ENCODE measurements around the gene MSH5.

MSH5 gene

GRCh38 chr6:31713991-31714684 is 25.7 kb upstream of the MSH5 start:
- DNase-seq, result no peak

DNA sequence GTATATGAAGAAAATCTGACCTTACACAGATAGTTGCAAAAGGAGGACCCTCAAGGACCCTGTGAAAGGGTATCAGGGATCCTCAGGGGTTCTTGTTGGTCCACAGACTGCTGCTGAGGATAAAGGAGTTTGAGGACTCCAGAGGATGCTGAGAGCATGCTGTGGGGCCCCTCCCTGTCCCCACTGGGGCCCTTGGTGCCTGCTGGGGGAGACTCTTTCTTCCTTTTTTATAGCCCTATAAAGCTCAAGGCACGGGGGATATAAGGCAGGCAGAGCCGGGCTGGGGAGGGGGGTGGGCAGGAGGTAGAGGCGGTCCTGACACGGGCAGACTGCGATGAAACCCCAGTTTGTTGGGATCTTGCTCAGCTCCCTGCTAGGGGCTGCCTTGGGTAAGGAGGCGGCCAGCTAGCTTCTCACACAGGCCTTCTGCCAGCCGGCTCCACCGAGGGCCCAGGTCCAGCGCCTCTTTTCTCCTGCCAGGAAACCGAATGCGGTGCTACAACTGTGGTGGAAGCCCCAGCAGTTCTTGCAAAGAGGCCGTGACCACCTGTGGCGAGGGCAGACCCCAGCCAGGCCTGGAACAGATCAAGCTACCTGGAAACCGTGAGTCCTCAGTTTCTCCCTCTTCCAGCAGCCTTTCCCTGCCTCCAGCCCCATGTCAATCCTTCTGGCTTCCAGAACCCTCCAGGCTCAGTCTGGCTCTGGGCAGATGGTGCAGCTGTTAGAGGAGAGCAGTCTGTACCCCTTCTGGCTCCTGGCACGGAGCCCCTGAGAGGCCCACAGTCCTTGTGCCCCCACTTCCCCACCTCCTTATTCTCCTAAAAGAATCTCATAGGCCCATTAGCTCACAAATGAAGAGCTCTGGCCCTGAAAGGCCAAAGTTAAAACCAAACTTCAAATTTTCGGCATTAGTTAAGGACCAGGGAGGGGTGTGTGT is 24.5 kb upstream of the MSH5 start, which contains the start of gene LY6G6D:
Gene LY6G6D (plus strand): TSS at position 327 of the 937 bp plus-strand sequence. CDS start 8 bp downstream, at position 335.
- DNase-seq, result no peak

DNA sequence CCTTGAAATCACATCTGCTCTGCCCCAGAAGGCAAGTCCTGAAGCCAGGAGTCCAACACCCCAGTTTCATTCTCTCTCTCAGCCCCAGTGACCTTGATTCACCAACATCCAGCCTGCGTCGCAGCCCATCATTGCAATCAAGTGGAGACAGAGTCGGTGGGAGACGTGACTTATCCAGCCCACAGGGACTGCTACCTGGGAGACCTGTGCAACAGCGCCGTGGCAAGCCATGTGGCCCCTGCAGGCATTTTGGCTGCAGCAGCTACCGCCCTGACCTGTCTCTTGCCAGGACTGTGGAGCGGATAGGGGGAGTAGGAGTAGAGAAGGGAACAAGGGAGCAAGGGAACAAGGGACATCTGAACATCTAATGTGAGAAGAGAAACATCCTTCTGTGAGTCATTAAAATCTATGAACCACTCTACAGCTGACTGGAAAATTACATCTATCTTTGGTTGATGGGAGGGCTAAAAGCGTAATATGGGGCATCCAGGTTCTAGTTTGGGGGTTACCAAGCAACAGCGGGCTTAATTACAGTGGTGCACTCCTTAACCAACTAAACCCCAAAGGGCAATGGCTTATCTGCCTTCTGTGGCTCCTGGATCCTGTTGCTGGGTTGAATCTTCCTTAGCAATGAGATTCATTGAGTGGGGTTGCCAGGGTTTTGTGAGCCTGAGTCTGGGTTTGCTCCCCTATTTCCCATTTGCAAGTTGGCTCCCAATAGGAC is 22.1 kb upstream of the MSH5 start:
- no peak for DNase-seq

GRCh38 chr6:31718265-31718664 is 21.5 kb upstream of the MSH5 start:
- DNase-seq, result no peak

- DNase-seq, result no peak
Measured at GRCh38 chr6:31719001-31719400, 20.8 kb upstream of the MSH5 start.

DNA sequence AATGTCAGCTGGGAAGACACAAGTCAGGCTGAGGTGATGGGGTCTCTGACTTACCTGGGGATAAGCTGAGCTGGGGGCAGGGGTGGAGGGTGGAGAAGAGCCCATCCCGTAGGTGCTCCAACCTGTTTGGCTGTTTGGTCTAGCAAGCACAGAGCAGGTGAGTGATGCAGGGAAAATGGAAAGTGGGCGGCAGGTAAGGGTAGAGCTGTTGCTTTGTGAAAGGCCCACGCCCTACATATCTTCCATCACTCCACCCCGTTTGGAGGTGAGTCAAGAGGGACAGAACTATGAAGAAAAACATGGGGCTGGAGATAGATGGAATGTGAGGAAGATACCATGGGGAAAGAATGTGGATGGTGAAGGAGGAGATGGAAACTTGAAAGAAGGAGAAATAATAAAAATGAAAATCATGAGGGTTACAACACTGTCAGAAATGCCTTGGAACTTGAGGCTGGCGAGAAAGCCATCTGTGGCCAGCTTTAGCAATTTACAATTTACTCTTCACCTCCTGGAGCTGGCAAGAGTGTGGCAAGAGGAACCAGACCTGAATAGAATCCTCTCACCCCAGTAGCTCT is 19.5 kb upstream of the MSH5 start:
- no peak for DNase-seq

- DNase-seq, result no peak
Measured at GRCh38 chr6:31721351-31722020, 18.3 kb upstream of the MSH5 start, which contains the start of gene LY6G6C. Gene LY6G6C (minus strand): TSS chr6:31721746. CDS start chr6:31721679, 67 bp downstream.

DNA sequence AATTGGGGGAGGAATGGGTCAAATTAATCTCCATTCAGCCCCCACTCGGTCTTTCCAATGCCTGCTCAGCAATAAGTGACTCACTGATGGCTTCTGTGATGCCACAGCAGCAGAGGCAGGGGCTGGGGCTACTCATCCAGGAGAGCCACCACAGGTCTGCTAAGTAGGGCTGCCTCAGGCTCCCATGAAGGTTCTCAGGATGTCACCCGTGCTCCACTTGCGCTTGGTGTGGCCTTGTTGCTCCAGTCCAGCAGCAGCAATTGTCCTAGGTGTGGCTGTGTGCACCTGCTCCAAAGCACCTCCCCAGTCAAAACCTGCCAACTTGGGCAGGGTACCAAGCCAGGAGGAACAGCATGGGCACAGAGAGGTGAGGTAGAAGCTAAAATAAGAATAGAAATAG is 17.6 kb upstream of the MSH5 start:
- DNase-seq, result no peak

DNA sequence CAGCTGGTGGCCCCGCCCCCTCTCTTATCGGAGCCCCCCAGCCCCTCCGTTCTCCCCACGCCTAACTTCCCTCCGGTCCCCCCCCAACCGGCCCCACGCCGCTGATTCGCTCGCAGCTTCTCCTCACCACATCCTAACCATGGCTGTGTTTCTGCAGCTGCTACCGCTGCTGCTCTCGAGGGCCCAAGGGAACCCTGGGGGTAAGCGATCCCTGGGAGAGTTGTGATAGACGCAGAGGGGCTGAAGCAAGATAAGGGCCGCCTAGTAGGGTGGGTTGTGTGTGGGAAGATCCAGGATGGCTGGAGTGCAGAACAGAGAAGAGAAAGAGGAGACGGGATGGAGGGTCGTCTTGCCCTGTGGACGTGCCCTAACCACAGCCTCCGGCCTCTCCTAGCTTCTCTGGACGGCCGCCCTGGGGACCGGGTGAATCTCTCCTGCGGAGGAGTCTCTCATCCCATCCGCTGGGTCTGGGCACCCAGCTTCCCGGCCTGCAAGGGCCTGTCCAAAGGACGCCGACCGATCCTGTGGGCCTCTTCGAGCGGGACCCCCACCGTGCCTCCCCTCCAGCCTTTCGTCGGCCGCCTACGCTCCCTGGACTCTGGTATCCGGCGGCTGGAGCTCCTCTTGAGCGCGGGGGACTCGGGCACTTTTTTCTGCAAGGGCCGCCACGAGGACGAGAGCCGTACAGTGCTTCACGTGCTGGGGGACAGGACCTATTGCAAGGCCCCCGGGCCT is 16.4 kb upstream of the MSH5 start, which contains the start of gene MPIG6B:
Gene MPIG6B (plus strand): TSS at position 129 of the 735 bp plus-strand sequence. CDS start 11 bp downstream, at position 140.
- no peak for DNase-seq

GRCh38 chr6:31723980-31724691 is 15.7 kb upstream of the MSH5 start:
- DNase-seq, result no peak

- no peak for DNase-seq
Measured at GRCh38 chr6:31725502-31726350, 14.1 kb upstream of the MSH5 start.

DNA sequence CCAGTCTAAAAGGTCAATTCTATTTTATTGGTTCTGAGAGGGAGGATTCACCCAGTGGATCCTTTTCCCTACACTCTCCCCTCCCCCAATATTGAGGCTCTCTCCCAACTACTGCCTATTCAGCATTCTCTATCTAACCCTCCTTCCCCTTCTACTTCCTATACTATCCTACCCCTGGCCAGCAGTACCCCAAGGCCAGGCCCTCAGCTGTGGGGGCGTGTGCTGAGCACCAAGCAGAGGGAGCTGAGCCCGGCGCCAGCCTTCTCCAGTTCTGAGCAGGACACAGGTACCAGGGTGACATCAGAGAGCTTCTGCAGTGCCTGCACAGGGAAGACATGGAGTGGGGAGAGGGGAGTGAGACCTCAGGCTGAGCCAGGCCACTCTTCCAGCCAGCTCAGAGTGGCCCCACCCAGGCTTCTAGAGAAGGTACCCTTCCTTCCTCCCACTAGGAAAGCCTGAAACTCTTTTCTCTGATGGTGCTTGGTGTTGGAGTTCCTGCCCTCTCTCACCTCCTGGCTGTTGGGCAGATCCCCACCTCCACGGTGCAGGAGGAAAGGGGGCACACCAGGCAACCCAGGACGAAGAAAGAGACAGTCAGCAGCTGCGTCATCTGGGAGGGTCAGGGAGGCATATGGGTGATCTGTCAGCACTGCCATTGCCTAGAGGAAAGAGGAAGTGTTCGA is 12.6 kb upstream of the MSH5 start:
- no peak for DNase-seq

GRCh38 chr6:31727717-31728671 is 11.8 kb upstream of the MSH5 start:
- no peak for DNase-seq

- DNase-seq, result no peak
Measured at GRCh38 chr6:31728767-31729514, 10.9 kb upstream of the MSH5 start, which contains the start of gene DDAH2. Gene DDAH2 (minus strand): TSS chr6:31729299. CDS start chr6:31729161, 138 bp downstream.

DNA sequence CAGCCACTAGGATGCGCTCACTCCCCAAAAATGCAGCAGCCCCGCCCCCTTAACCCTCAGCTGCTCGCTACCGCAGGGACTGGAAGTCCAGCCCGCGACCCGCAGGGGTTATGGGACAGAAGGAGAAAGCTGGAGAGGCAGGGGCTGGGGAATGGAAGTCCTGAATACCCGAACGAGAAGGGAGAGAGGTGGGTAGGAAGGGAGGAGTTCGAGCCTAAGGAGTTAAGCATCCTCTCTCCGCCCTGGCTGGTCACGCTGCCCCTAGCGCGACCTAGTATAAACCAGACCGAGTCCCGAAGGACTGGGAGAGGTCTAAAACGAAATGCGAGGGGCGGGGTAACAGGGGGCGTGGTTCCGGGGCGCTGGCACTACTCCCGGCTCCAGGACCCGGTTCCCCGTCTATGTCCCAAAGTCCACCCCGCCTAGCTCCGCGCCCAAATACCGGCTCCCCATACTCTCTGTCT is 10.3 kb upstream of the MSH5 start:
- peak; percentile 69 for DNase-seq

DNA sequence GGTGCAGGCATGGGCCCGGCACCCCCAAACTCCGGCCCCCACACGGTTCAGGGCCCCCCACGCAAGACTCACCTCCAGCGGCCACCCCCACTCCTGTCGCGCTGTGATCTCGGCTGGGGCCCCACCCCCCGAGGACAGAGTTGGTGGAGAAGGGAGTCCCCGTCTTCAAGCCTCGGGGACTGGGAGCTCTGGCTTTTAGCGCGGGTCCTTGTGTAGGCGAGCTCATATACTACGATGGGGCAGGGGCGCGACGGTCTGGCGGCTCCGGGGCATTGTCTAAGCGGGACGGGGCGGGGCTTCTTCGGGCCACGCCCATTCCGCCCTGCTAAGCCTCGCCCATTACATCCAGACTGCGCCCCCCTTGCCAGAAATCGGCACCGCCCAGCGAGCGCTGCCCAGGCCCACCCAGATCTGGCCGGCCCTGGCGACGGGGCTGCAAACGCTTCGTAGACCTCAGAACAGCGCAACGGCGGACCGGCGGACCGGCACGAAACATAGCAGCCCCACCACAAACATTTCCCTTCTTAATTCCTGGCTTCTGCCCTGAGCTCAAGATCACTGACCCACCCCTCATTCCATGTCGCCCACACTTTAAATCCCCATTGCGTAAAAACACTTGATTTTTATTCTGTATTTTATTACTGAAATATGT is 9.7 kb upstream of the MSH5 start:
- DNase-seq, result peak; percentile 55

Measured in stimulated activated CD4-positive, alpha-beta T cell treated with anti-CD3 and anti-CD28 coated beads, Interleukin-1b, Interleukin-23, amount 100 ng/mL, for 48 hours (primary cell).